Stomach (tissue), 4 donors: ENCODE measurements around the gene ASCC2.

Source experiments
- EP300 ChIP-seq: sonication (generic); formaldehyde crosslinking; IDR thresholded peaks from one replicate; pipeline ENCODE4 v1.6.1; 2017; ENCODE audit warnings: antibody characterized with exemption
- POLR2A ChIP-seq, 4 donors: fragments of 450-650 bp; IDR thresholded peaks; one replicate each; pipeline ENCODE4 v1.6.1; 2016; ENCODE audit warnings: antibody characterized with exemption in 4 of 4, control low read depth in 2 of 4, mild to moderate bottlenecking in 1 of 4, moderate library complexity in 1 of 4
- POLR2AphosphoS5 ChIP-seq, 3 donors: sonication (generic); formaldehyde crosslinking; IDR thresholded peaks; one replicate each; pipeline ENCODE4 v1.6.1; 2016; ENCODE audit warnings: antibody characterized with exemption in 3 of 3
- TF ChIP-seq, protein P1 (sequence below), 7 experiments: fragments of 450-650 bp in 4 of 7; fragments of 200-600 bp in 3 of 7; sonication (generic) in 3 of 7; IDR thresholded peaks; one replicate each; pipeline ENCODE4 v1.5.1; 2016 to 2019; ENCODE audit warnings: antibody characterized with exemption in 7 of 7, control low read depth in 2 of 7, mild to moderate bottlenecking in 1 of 7

DNA sequence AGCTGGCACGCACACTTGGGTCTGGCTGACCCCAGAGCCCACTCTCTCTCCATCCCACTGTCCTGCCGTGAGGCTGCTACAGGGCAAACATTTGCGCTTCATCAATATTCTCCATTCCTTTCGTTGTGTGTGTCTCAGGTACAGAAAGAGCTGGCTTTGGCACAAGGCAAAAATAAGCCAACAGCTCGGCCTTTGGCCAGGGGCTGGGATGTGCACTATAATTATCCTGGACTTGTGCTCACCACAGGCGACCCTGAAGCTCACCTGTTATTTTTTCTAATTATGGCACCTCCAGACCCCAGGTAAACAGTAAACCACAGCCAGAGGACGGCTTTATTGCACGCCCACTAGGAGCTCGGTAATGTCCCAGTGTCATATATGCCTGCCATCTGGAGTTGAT, 82.2 kb downstream of the ASCC2 start:
- TF ChIP-seq, protein P1, sequence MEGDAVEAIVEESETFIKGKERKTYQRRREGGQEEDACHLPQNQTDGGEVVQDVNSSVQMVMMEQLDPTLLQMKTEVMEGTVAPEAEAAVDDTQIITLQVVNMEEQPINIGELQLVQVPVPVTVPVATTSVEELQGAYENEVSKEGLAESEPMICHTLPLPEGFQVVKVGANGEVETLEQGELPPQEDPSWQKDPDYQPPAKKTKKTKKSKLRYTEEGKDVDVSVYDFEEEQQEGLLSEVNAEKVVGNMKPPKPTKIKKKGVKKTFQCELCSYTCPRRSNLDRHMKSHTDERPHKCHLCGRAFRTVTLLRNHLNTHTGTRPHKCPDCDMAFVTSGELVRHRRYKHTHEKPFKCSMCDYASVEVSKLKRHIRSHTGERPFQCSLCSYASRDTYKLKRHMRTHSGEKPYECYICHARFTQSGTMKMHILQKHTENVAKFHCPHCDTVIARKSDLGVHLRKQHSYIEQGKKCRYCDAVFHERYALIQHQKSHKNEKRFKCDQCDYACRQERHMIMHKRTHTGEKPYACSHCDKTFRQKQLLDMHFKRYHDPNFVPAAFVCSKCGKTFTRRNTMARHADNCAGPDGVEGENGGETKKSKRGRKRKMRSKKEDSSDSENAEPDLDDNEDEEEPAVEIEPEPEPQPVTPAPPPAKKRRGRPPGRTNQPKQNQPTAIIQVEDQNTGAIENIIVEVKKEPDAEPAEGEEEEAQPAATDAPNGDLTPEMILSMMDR (IDR thresholded peaks at IDR 0.05): no peak
- no peak for TF ChIP-seq POLR2A (IDR thresholded peaks at IDR 0.05)
- no peak for TF ChIP-seq POLR2AphosphoS5 (IDR thresholded peaks at IDR 0.05)
- no peak for TF ChIP-seq EP300
